Right lobe of liver (tissue), 4 donors: ENCODE measurements around the gene HDGFL3.

Source experiments
- POLR2A ChIP-seq: fragments of 450-650 bp; IDR thresholded peaks from one replicate; pipeline ENCODE4 v1.6.1; 2017; ENCODE audit warnings: antibody characterized with exemption, mild to moderate bottlenecking
- TF ChIP-seq, protein P1 (sequence below), 4 donors: fragments of 200-600 bp in 3 of 4; fragments of 450-650 bp in 1 of 4; IDR thresholded peaks; one replicate each; pipeline versions ENCODE4 v1.5.1 to v1.8.0; 2016 to 2022; ENCODE audit warnings: antibody characterized with exemption in 4 of 4, mild to moderate bottlenecking in 2 of 4
- donor health status: DM: no; HTN: no; CAD: no.
- donor health status: DM: no; HTN: no; CAD: no.
- donor health status: DM: no; HTN: yes; CAD: no.

DNA sequence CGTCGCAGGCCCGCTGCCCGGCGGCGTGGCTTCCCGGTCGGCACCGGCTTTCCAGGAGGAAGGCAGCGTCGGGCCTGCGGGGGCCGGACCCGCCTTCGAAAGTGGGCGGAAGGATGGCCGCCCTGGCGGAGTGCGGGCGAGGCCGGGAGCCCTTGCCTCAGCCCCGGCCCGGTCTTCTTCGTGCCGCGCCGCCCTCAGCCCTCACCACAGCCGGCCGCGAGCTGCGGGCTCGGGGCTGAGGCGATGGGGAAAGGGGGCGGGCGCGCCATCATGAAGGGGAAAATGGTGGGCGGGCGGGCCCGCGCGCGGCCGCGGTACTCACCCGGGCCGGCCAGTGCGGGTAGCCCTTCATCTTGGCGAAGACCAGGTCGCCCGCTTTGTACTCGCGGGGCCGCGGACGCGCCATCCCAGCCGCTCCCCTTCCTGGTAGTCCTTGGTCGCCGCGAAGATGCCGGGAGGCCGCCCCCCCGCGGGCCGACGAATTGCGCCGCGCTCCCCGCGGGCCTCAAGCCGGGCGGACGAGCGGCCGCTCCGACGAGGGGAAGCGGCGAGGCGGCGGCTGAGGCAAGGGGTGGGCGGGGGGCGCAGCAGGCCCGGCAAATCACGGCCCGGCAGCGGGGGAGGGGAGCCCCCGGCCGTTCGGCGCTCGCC is 489 bp downstream of the HDGFL3 start:
- TF ChIP-seq, protein P1, sequence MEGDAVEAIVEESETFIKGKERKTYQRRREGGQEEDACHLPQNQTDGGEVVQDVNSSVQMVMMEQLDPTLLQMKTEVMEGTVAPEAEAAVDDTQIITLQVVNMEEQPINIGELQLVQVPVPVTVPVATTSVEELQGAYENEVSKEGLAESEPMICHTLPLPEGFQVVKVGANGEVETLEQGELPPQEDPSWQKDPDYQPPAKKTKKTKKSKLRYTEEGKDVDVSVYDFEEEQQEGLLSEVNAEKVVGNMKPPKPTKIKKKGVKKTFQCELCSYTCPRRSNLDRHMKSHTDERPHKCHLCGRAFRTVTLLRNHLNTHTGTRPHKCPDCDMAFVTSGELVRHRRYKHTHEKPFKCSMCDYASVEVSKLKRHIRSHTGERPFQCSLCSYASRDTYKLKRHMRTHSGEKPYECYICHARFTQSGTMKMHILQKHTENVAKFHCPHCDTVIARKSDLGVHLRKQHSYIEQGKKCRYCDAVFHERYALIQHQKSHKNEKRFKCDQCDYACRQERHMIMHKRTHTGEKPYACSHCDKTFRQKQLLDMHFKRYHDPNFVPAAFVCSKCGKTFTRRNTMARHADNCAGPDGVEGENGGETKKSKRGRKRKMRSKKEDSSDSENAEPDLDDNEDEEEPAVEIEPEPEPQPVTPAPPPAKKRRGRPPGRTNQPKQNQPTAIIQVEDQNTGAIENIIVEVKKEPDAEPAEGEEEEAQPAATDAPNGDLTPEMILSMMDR (IDR thresholded peaks at IDR 0.05): no peak
- no peak for TF ChIP-seq POLR2A
